OCI-LY3 (cell line): ENCODE measurements around the gene GFER.

Experiments
- H2AFZ ChIP-seq: fragments of 200-600, 300-600 bp; shearing (Covaris generic); 2 replicates; pipeline ENCODE4 v1.6.0; 2014; ENCODE audit warnings: antibody characterized with exemption, low read depth, low read length
- H3K27ac ChIP-seq: fragments of 200-600, 300-600 bp; sonication (generic); 2 replicates; pipeline ENCODE4 v1.5.1; 2014; ENCODE audit warnings: mild to moderate bottlenecking, low read length, moderate library complexity, mixed read lengths
- H3K27me3 ChIP-seq: fragments of 200-600, 300-600 bp; sonication (generic); 2 replicates; pipeline ENCODE4 v1.6.1; 2014; ENCODE audit warnings: low read depth, low read length, mixed read lengths
- H3K36me3 ChIP-seq: fragments of 200-600, 300-600 bp; sonication (generic); replicated peaks from 2 replicates; pipeline ENCODE3; 2014; ENCODE audit warnings: low read depth, low read length, mixed read lengths
- H3K4me1 ChIP-seq: fragments of 300-600, 200-600 bp; sonication (generic); 2 replicates; pipeline ENCODE4 v1.6.1; 2014; ENCODE audit warnings: low read length, mixed read lengths
- H3K4me2 ChIP-seq: fragments of 200-600, 300-600 bp; sonication (generic); 2 replicates; pipeline ENCODE4 v1.6.1; 2014; ENCODE audit warnings: low read length, mixed read lengths
- H3K4me3 ChIP-seq: fragments of 300-600, 200-600 bp; sonication (generic); 2 replicates; pipeline ENCODE4 v1.5.1; 2014; ENCODE audit warnings: antibody characterized with exemption, mild to moderate bottlenecking, low read length, moderate library complexity
- H3K79me2 ChIP-seq: fragments of 300-600, 200-600 bp; shearing (Covaris generic); 2 replicates; pipeline ENCODE4 v1.6.1; 2014; ENCODE audit warnings: mild to moderate bottlenecking, low read length, mixed read lengths
- H3K9ac ChIP-seq: fragments of 300-600, 200-600 bp; shearing (Covaris generic); 2 replicates; pipeline ENCODE4 v1.6.0; 2014; ENCODE audit warnings: mild to moderate bottlenecking, low read length, moderate library complexity
- H3K9me3 ChIP-seq: fragments of 200-600, 300-600 bp; shearing (Covaris generic); 2 replicates; pipeline ENCODE4 v1.6.1; 2014; ENCODE audit warnings: low read length, mixed read lengths; ENCODE audit not compliant: insufficient read depth
- H4K20me1 ChIP-seq: fragments of 200-600, 300-600 bp; sonication (generic); 2 replicates; pipeline ENCODE4 v1.6.1; 2016; ENCODE audit warnings: low read length, mixed read lengths; ENCODE audit not compliant: insufficient read depth
- EZH2phosphoT487 ChIP-seq: fragments of 200-600 bp; shearing (Covaris generic); IDR thresholded peaks from 2 replicates; pipeline ENCODE4 v1.6.1; 2018; ENCODE audit warnings: antibody characterized with exemption, mixed run types, low read depth
- TF ChIP-seq, protein P1 (sequence below): fragments of 200-600, 300-600 bp; sonication (generic); IDR thresholded peaks from 2 replicates; pipeline ENCODE4 v1.5.1; 2014; ENCODE audit warnings: antibody characterized with exemption, low read length, low read depth

The GFER gene

DNA sequence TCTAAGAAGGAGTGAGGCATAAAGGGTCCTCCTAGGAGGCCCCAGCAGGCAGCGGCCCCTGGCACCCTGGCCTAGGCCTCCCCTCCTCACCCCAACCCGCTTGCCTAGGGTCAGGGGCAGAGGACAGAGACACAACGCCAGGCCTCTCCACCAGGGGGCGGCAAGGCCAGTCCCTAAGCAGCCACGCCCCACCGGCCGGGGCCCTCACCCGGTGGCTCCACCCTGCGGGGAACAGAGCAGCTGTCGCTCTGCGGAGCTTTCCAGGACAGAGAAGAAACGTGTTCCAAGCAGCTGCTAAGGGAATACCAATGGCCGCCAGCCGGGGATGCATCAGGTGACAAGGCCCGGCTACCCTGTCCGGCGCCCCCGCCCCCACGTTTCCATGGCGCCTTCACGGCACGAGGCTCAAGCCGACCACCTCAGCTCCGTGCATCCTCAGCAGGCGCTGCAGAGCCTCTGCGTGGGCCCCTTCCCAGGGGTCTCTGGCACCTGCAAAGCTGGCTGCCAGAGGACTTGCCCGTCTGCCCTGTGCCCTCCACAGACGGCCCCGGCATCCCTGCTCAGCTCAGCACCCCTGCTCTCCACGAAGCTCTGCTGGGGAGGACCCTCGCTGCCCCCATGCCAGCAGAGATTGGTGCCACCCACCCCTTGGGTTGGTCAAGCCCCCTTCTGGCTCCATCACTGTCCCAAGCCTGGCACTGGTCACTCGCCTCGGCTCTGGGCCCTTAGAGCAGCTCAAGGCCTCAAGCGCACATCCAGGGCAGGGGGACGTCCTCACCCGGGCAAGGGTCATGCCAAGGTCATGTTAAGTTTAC, 20.0 kb downstream of the GFER start:
- H3K4me1 ChIP-seq: peaks cover 22% of the 10 kb centered on the region
- no peaks in the 10 kb centered on the region for H3K27me3 ChIP-seq
- H3K9ac ChIP-seq: no peak overlapping the region
- H4K20me1 ChIP-seq: peaks cover 60% of the 10 kb centered on the region
- H2AFZ ChIP-seq: no peak overlapping the region
- peak overlapping the region; percentile 46 for H3K4me2 ChIP-seq
- TF ChIP-seq, protein P1, sequence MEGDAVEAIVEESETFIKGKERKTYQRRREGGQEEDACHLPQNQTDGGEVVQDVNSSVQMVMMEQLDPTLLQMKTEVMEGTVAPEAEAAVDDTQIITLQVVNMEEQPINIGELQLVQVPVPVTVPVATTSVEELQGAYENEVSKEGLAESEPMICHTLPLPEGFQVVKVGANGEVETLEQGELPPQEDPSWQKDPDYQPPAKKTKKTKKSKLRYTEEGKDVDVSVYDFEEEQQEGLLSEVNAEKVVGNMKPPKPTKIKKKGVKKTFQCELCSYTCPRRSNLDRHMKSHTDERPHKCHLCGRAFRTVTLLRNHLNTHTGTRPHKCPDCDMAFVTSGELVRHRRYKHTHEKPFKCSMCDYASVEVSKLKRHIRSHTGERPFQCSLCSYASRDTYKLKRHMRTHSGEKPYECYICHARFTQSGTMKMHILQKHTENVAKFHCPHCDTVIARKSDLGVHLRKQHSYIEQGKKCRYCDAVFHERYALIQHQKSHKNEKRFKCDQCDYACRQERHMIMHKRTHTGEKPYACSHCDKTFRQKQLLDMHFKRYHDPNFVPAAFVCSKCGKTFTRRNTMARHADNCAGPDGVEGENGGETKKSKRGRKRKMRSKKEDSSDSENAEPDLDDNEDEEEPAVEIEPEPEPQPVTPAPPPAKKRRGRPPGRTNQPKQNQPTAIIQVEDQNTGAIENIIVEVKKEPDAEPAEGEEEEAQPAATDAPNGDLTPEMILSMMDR: peak; percentile 87
- no peak for TF ChIP-seq EZH2phosphoT487
- H3K4me3 ChIP-seq: no peak overlapping the region
- peaks cover 42% of the 10 kb centered on the region for H3K36me3 ChIP-seq
- peaks cover 63% of the 10 kb centered on the region for H3K79me2 ChIP-seq
- no peak overlapping the region for H3K27ac ChIP-seq
- H3K9me3 ChIP-seq: no peaks in the 10 kb centered on the region

DNA sequence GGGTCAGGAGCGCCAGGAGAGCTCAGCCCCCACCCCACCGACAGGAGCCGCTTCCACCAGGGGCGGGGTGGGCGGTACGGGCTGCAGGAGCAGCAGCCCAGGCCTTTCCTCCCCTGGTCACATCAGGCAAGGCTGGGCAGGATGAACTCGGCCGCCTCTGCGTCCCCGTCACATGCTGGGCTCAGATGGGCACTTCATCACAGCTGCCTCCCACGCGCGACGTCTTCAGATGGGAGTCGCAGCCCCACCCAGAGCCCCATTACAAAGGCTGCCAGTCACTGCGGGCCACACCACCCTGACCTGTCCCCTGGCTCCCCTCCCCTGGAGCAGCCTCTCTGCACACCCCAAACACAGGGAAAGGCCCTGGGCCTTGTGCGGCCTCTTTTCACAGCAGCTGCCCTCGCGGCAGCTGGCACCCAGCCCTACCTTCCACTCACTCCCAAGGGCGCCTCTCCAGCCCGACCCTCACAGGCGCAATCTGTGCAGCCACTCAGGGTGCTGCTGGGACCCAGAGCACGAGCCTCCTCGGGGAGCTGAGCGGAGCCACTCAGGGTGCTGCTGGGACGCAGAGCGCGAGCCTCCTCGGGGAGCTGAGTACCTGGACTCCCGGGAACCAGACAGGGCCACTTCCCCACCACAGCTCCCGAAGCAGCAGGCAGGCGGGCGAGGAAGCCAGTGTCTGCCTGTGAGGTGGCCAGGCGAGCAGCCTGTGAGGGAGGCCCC, 21.0 kb downstream of the GFER start:
- TF ChIP-seq, protein P1: no peak
- no peak overlapping the region for H2AFZ ChIP-seq
- peaks cover 71% of the 10 kb centered on the region for H3K79me2 ChIP-seq
- peaks cover 60% of the 10 kb centered on the region for H4K20me1 ChIP-seq
- H3K27ac ChIP-seq: no peak overlapping the region
- H3K4me2 ChIP-seq: no peak overlapping the region
- no peak overlapping the region for H3K9ac ChIP-seq
- H3K36me3 ChIP-seq: peaks cover 39% of the 10 kb centered on the region
- H3K27me3 ChIP-seq: no peaks in the 10 kb centered on the region
- H3K4me1 ChIP-seq: peaks cover 22% of the 10 kb centered on the region
- H3K9me3 ChIP-seq: no peaks in the 10 kb centered on the region
- no peak overlapping the region for H3K4me3 ChIP-seq

DNA sequence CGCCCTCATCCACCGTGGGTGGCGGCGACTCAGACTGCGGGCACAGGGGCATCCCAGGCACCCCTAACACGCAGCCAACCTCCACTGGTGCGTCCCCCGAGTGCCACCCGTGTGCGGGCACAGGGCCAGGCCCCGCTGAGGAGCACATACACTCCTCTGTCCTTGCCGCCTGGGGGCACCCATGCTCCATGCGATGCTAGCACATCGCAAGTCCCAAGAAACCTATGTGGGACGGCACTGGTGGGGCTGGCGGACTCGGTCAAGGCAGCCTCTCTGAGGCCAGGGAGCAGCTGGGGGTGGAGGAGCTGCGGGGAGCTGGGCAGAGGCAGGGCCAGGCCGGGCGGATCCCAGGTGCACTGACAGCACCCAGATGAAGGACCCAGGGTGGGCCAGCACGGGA, 21.7 kb downstream of the GFER start:
- H3K4me1 ChIP-seq: peaks cover 26% of the 10 kb centered on the region

DNA sequence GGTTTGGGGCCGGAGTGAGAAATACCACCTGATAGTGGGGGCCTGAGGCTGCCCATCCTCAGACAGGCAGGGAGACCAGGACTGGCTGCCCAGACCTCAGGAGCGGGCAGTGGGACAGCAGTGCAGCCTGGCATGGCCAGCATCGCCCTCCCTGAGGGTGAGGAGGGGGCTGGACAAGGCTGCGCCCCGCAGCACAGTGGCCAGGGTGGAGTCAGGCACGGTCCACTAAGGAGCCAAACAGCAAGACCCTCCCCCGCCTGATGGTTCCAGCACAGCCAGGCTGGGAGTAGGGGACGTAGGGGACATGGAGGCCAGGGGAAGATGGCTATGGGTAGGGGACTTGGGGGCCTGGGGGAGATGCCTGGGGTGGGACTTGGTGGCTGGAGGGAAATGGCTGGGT, 22.3 kb downstream of the GFER start:
- peaks cover 80% of the 10 kb centered on the region for H3K79me2 ChIP-seq
- H3K4me2 ChIP-seq: no peak overlapping the region

More for the DNA sequence above, 21.7 kb downstream of the GFER start:
- H3K4me3 ChIP-seq: no peak overlapping the region
- H3K79me2 ChIP-seq: peaks cover 78% of the 10 kb centered on the region
- H3K36me3 ChIP-seq: peaks cover 39% of the 10 kb centered on the region
- H3K9me3 ChIP-seq: no peaks in the 10 kb centered on the region
- no peak overlapping the region for H2AFZ ChIP-seq
- TF ChIP-seq EZH2phosphoT487: no peak
- TF ChIP-seq, protein P1: peak; percentile 20
- no peaks in the 10 kb centered on the region for H3K27me3 ChIP-seq
- no peak overlapping the region for H3K9ac ChIP-seq
- no peak overlapping the region for H3K4me2 ChIP-seq
- peaks cover 60% of the 10 kb centered on the region for H4K20me1 ChIP-seq
- no peak overlapping the region for H3K27ac ChIP-seq

More for the DNA sequence above, 22.3 kb downstream of the GFER start:
- H2AFZ ChIP-seq: no peak overlapping the region
- no peak overlapping the region for H3K9ac ChIP-seq
- no peaks in the 10 kb centered on the region for H3K27me3 ChIP-seq
- peaks cover 33% of the 10 kb centered on the region for H3K36me3 ChIP-seq
- no peak for TF ChIP-seq EZH2phosphoT487
- TF ChIP-seq, protein P1: no peak
- peaks cover 29% of the 10 kb centered on the region for H3K4me1 ChIP-seq
- H3K9me3 ChIP-seq: no peaks in the 10 kb centered on the region
- no peak overlapping the region for H3K4me3 ChIP-seq
- peaks cover 60% of the 10 kb centered on the region for H4K20me1 ChIP-seq
- H3K27ac ChIP-seq: no peak overlapping the region
